GM12878 (cell line): Measurements from ENCODE around the gene MYDGF.

Experiments used
- GABPA ChIP-seq: IDR thresholded peaks from 2 replicates; pipeline ENCODE4 v1.6.1; 2014; ENCODE audit warnings: antibody characterized with exemption, low read depth, mild to moderate bottlenecking, inconsistent platforms
- JUNB ChIP-seq: IDR thresholded peaks from 2 replicates; pipeline ENCODE4 v1.6.1; 2016; ENCODE audit warnings: antibody characterized with exemption, mild to moderate bottlenecking
- KAT2A ChIP-seq: conservative IDR thresholded peaks from 2 replicates; pipeline ENCODE4 v1.6.1; 2011; ENCODE audit warnings: low read depth, low read length; ENCODE audit not compliant: control insufficient read depth
- TF ChIP-seq, protein P1 (sequence below): fragments of 450-650 bp; formaldehyde crosslinking; IDR thresholded peaks from 2 replicates; pipeline ENCODE4 v1.5.0; 2022; ENCODE audit warnings: mild to moderate bottlenecking, missing genetic modification characterization

DNA sequence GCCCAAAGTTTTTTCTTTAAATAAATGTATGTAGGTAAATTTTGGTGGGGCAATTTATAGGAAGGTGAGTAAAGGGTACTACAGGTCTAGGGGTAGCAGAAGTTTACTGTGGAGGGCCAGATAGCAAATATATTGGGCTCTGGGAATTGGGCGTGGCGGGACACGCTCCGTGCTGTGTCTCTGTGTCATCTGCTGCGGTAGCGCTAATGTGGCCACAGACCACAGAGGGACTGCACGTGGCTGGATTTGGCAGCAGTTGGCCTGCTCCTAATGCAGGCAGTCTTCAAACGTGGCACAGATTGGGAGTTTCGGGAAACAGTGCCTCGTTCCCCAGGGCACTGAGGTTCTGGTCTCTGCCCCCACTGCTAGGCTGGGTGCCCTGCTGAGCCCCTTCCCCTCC is 16.6 kb upstream of the MYDGF start:
- TF ChIP-seq GABPA (no peak), KAT2A (no peak), JUNB (no peak)
- TF ChIP-seq, protein P1, sequence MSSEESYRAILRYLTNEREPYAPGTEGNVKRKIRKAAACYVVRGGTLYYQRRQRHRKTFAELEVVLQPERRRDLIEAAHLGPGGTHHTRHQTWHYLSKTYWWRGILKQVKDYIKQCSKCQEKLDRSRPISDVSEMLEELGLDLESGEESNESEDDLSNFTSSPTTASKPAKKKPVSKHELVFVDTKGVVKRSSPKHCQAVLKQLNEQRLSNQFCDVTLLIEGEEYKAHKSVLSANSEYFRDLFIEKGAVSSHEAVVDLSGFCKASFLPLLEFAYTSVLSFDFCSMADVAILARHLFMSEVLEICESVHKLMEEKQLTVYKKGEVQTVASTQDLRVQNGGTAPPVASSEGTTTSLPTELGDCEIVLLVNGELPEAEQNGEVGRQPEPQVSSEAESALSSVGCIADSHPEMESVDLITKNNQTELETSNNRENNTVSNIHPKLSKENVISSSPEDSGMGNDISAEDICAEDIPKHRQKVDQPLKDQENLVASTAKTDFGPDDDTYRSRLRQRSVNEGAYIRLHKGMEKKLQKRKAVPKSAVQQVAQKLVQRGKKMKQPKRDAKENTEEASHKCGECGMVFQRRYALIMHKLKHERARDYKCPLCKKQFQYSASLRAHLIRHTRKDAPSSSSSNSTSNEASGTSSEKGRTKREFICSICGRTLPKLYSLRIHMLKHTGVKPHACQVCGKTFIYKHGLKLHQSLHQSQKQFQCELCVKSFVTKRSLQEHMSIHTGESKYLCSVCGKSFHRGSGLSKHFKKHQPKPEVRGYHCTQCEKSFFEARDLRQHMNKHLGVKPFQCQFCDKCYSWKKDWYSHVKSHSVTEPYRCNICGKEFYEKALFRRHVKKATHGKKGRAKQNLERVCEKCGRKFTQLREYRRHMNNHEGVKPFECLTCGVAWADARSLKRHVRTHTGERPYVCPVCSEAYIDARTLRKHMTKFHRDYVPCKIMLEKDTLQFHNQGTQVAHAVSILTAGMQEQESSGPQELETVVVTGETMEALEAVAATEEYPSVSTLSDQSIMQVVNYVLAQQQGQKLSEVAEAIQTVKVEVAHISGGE: no peak
